ENCODE data around the gene HSBP1L1. TPM values are rescaled to one million over a fixed set of nuclear protein-coding genes. Genes with fewer than 3 reads are reported as not detected.
A peak's percentile ranks its signal among the peaks of the same experiment; 100 is the strongest.

Gene HSBP1L1
- total RNA-seq, 2 donors from 2014 or later = 51.8 to 59.6 TPM

DNA sequence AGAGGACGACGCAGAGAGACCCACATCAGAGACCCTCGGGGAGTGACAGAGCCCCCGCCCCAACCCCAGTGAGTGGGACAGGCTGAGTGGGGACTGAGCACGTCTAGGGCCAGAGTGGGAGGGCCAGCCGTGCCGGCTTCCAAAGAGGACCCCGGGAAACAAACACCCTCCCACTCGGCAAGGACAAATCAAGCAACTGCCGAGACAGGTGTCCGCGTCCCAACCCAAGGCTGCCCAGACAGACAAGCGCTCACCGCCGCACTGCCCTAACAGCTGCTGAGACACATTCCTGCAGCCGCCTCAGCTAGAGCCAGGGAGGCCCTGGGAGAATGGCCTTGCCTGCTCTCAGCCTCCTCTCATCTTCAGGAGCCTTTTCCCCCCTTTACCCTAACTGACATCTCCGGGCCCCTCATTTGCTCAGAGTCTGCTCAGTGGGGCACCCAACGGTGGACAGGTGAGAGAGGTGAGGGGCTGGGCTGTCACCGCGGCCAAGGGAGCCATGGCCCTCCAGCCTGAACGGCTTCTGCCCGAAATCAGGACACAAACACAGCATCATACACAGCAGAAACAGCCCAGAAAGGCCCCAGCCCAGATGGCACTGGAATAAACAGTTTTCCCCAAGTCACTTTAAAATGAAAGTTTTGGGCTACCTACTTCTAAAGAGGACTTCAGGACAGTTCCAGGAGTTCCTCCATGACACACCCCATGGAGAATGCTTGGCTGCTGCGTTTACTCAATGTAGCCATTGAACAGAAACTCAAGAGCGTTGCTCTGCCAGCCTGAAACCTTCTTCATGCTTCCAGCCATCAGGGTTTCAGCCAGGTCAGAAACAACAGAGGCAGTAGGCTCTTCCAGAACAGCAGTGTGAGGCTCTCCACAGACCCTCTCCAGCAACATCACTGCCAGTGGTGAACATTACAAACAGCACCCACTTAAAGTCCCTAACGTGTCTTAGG is 36.6 kb upstream of the HSBP1L1 start:
- Histone ChIP-seq H3K36me3 (no peaks in the 10 kb centered on the region), H3K9me3 (no peaks in the 10 kb centered on the region), H3K9ac (ENCODE audit: low read depth in 2 of 2, low read length in 2 of 2) (no peak overlapping the region), H3K4me1 (no peaks in the 10 kb centered on the region), H3K27ac (no peak overlapping the region), H3K27me3 (no peaks in the 10 kb centered on the region), H3K4me3 (no peak overlapping the region)
- intact Hi-C loops (cut with DNase I) = no loop called here
- DNase-seq = peak; percentile 16
- TF ChIP-seq, protein P1, sequence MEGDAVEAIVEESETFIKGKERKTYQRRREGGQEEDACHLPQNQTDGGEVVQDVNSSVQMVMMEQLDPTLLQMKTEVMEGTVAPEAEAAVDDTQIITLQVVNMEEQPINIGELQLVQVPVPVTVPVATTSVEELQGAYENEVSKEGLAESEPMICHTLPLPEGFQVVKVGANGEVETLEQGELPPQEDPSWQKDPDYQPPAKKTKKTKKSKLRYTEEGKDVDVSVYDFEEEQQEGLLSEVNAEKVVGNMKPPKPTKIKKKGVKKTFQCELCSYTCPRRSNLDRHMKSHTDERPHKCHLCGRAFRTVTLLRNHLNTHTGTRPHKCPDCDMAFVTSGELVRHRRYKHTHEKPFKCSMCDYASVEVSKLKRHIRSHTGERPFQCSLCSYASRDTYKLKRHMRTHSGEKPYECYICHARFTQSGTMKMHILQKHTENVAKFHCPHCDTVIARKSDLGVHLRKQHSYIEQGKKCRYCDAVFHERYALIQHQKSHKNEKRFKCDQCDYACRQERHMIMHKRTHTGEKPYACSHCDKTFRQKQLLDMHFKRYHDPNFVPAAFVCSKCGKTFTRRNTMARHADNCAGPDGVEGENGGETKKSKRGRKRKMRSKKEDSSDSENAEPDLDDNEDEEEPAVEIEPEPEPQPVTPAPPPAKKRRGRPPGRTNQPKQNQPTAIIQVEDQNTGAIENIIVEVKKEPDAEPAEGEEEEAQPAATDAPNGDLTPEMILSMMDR (IDR thresholded peaks at IDR 0.05) = no peak

DNA sequence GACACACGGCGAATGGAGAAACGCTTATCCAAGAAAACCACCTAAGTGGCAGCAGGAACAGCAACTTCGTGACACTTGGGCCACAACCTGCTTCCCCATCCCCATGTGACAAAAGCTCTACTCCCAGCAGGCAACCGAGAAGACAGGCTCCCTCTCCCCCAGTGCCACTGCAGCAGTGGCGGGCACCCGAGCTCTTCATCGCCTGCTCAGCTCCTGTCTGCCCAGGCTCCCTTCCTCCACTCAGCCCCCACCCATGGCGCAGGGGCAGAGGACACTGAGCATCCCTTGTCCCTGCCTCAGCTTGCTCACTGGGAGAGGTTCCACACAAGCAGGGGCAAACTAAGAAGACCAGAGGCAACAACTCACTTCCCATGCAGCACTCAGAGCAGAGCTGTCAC is 35.9 kb upstream of the HSBP1L1 start:
- no peaks in the 10 kb centered on the region for H3K4me1 ChIP-seq
- no peak overlapping the region for H3K4me3 ChIP-seq
- DNase-seq = no peak
- H3K27me3 ChIP-seq = no peaks in the 10 kb centered on the region
- H3K27ac ChIP-seq = no peak overlapping the region
- TF ChIP-seq, protein P1 (IDR thresholded peaks at IDR 0.05) = no peak
- H3K9me3 ChIP-seq = no peaks in the 10 kb centered on the region
- H3K36me3 ChIP-seq = no peaks in the 10 kb centered on the region
- intact Hi-C loops (cut with DNase I) = no loop called here
- H3K9ac ChIP-seq (ENCODE audit: low read depth in 2 of 2, low read length in 2 of 2) = no peak overlapping the region

DNA sequence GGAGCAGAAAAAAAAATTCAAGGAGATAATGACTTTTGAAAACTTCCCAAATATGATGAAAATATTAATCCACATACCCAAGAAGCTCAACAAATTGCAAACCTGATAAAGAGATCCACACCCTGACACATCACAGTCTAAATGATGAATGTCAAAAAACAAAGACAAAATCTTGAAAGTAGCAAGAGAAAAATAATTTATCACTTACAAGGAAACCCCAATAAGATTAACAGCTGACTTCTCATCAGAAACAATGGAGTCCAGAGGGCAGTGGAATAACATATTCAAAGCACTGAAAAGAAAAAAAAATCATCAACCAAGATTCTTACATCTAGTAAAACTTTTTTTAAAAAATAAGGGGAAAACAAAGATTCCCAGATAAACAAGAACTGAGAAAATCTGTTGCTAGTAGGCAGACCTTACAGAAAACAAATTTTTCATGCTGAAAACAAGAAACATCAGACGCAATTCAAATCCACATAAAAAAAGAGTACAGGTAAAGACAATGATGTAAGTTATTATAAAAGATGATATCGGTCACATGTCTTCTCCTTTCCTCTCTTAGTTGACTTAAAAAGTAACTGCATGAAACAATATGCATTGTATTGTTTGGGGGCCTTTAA is 34.3 kb upstream of the HSBP1L1 start:
- Histone ChIP-seq H3K4me1 (peaks cover 12% of the 10 kb centered on the region), H3K4me3 (no peak overlapping the region), H3K9ac (ENCODE audit: low read depth in 2 of 2, low read length in 2 of 2) (no peak overlapping the region), H3K27ac (no peak overlapping the region), H3K27me3 (no peaks in the 10 kb centered on the region), H3K36me3 (no peaks in the 10 kb centered on the region), H3K9me3 (no peaks in the 10 kb centered on the region)
- intact Hi-C loops (cut with DNase I) = loop anchor here (10.0 kb wide), 1 partner anchor 55 kb away; the partner anchor contains the start of gene TXNL4A
- DNase-seq = no peak
- TF ChIP-seq, protein P1 (IDR thresholded peaks at IDR 0.05) = no peak

DNA sequence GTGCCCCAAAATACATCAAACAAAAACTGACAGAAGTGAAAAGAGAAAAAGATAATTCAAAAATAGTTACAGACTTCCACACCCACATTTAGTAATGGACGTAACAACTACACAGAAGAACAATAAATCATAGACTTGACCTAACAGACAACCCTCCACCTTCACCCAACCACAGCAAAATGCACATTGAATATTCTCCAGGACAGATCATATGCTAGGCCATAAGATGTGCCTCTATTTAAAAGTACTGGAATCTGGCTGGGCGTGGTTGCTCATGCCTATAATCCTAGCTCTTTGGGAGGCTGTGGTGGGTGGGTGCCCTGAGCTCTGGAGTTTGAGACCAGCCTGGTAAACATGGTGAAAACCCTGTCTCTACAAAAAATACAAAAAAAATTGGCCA is 33.0 kb upstream of the HSBP1L1 start:
- H3K4me3 ChIP-seq = no peak overlapping the region
- peaks cover 17% of the 10 kb centered on the region for H3K4me1 ChIP-seq
- H3K27ac ChIP-seq = no peak overlapping the region
- no peaks in the 10 kb centered on the region for H3K27me3 ChIP-seq
- H3K9ac ChIP-seq (ENCODE audit: low read depth in 2 of 2, low read length in 2 of 2) = no peak overlapping the region
- DNase-seq = peak; percentile 11
- TF ChIP-seq, protein P1 (IDR thresholded peaks at IDR 0.05) = no peak
- no peaks in the 10 kb centered on the region for H3K36me3 ChIP-seq
- no peaks in the 10 kb centered on the region for H3K9me3 ChIP-seq
- intact Hi-C loops (cut with DNase I) = loop anchor here (10.0 kb wide), 1 partner anchor 53 kb away; the partner anchor contains the start of gene TXNL4A

DNA sequence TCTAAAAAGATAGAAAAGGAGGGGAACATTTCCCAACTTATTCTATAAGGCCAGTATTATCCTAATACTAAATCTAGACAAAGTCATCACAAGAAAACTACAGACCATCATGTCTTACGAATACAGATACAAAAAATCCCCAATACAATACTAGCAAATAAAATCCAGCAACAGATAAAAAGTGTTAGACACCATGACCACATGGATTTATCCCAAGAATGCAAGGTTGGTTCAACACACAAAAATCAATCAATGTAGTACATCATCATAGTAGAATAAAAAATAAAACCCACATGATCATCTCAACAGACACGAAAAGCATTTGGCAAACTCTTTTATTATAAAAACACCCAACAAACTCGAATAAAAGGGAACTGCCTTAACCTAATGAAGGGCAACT is 31.5 kb upstream of the HSBP1L1 start:
- H3K27me3 ChIP-seq = no peaks in the 10 kb centered on the region
- H3K9me3 ChIP-seq = no peaks in the 10 kb centered on the region
- intact Hi-C loops (cut with DNase I) = loop anchor here (10.0 kb wide), 1 partner anchor 52 kb away; the partner anchor contains the start of gene TXNL4A
- no peak overlapping the region for H3K27ac ChIP-seq
- peaks cover 17% of the 10 kb centered on the region for H3K4me1 ChIP-seq
- H3K4me3 ChIP-seq = no peak overlapping the region
- TF ChIP-seq, protein P1 (IDR thresholded peaks at IDR 0.05) = no peak
- H3K9ac ChIP-seq (ENCODE audit: low read depth in 2 of 2, low read length in 2 of 2) = no peak overlapping the region
- no peaks in the 10 kb centered on the region for H3K36me3 ChIP-seq
- no peak for DNase-seq
